Measurements from ENCODE around the gene UGT1A10.

GRCh38 chr2:233778030-233778429 is 141.8 kb downstream of the UGT1A10 start, which contains the start of gene MROH2A:
- TF ChIP-seq POLR2A (IDR thresholded peaks at IDR 0.05) (no peak), CTCF (IDR thresholded peaks at IDR 0.05) (no peak)
